ENCODE measurements around the gene APLNR. TPM values are rescaled to one million over a fixed set of nuclear protein-coding genes. Genes with fewer than 3 reads are reported as not detected.
A peak's percentile ranks its signal among the peaks of the same experiment; 100 is the strongest.

APLNR gene
- polyA plus RNA-seq, 2 of the 4 experiments (the other 2 are of a cell fraction), result 0.08 to 0.14 TPM

GRCh38 chr11:57205041-57205641, 31.9 kb downstream of the APLNR start:
- FAIRE-seq (no peak), DNase-seq (ENCODE audit: low read depth in 1 of 2, low spot score in 1 of 2) (peak in 1 of 2 experiments; percentile 20)

GRCh38 chr11:57203882-57204480, 33.1 kb downstream of the APLNR start:
- no peak overlapping the region for H3K27ac ChIP-seq
- ChIA-PET POLR2A (no interaction called here), CTCF (interaction anchor here (1.0 to 2.3 kb wide), 3 partner anchors 16 to 363 kb away, joined by 3 to 9 read pairs (median 5); no protein-coding TSS in a partner anchor)
- no peak overlapping the region for H3K4me3 ChIP-seq
- DNase-seq (ENCODE audit: low read depth in 1 of 2, low spot score in 1 of 2), result no peak
- H3K4me1 ChIP-seq, result no peaks in the 10 kb centered on the region
- no peak overlapping the region for H3K4me2 ChIP-seq
- no peak for ATAC-seq
- TF ChIP-seq NFE2L2 (conservative IDR thresholded peaks at IDR 0.05; ENCODE audit: low read length) (no peak), EHMT2 (IDR thresholded peaks at IDR 0.05; ENCODE audit: low read depth) (no peak), PBX3 (IDR thresholded peaks at IDR 0.05) (no peak), JUN (IDR thresholded peaks at IDR 0.05) (no peak), FOSB (CRISPR knock-in tag; IDR thresholded peaks at IDR 0.05) (no peak), ZNF302 (CRISPR knock-in tag; IDR thresholded peaks at IDR 0.05) (no peak), MAX (IDR thresholded peaks at IDR 0.05) (no peak), TFCP2L1 (CRISPR knock-in tag; IDR thresholded peaks at IDR 0.05) (no peak), SREBF2 (IDR thresholded peaks at IDR 0.05) (no peak)
- 72% methylated on average over 7 of the region's 7 CpGs for WGBS (ENCODE audit: missing lambda C conversion rate)
- no peaks in the 10 kb centered on the region for H3K9me3 ChIP-seq
- no peak for FAIRE-seq

More at GRCh38 chr11:57205041-57205641, 31.9 kb downstream of the APLNR start:
- H3K4me2 ChIP-seq, result no peak overlapping the region
- peak overlapping the region in 1 of 2 experiments; percentile 5; a peak in 3 of 6 replicates for H3K27ac ChIP-seq
- no peaks in the 10 kb centered on the region for H3K9me3 ChIP-seq
- ChIA-PET POLR2A (no interaction called here), CTCF (interaction anchor here (0.8 to 2.3 kb wide), 3 partner anchors 8 to 364 kb away, joined by 3 to 9 read pairs (median 5); no protein-coding TSS in a partner anchor)
- H3K4me3 ChIP-seq, result no peak overlapping the region
- no peaks in the 10 kb centered on the region for H3K4me1 ChIP-seq
- ATAC-seq, result peak in 1 of 2 experiments; percentile 90; a peak in 4 of 6 replicates
- TF ChIP-seq ZSCAN20 (CRISPR knock-in tag; IDR thresholded peaks at IDR 0.05) (no peak), E2F6 (IDR thresholded peaks at IDR 0.05; ENCODE audit: borderline replicate concordance, low read depth) (no peak), TFCP2L1 (CRISPR knock-in tag; IDR thresholded peaks at IDR 0.05) (no peak), FOXS1 (CRISPR knock-in tag; IDR thresholded peaks at IDR 0.05) (no peak), MAZ (IDR thresholded peaks at IDR 0.05; ENCODE audit: borderline replicate concordance, low read depth, low read length) (no peak), TP53 (CRISPR knock-in tag; IDR thresholded peaks at IDR 0.05) (no peak), ZFP36 (IDR thresholded peaks at IDR 0.05; ENCODE audit: borderline replicate concordance, partially characterized antibody) (peak; percentile 32)
- WGBS (ENCODE audit: missing lambda C conversion rate), result 56% methylated on average over 3 of the region's 3 CpGs

- ChIA-PET POLR2A (no interaction called here), CTCF (interaction anchor here (1.0 to 2.3 kb wide), 4 partner anchors 10 to 362 kb away, joined by 3 to 9 read pairs (median 4); no protein-coding TSS in a partner anchor)
- H3K4me1 ChIP-seq, result no peaks in the 10 kb centered on the region
- DNase-seq (ENCODE audit: low read depth in 1 of 2, low spot score in 1 of 2) (no peak), ATAC-seq (no peak), FAIRE-seq (no peak)
- WGBS (ENCODE audit: missing lambda C conversion rate), result 93% methylated on average over 3 of the region's 3 CpGs
- TF ChIP-seq PHF8 (IDR thresholded peaks at IDR 0.05; ENCODE audit: borderline replicate concordance, low read depth) (no peak), JUN (IDR thresholded peaks at IDR 0.05) (no peak), REST (IDR thresholded peaks at IDR 0.05) (no peak), MYC (IDR thresholded peaks at IDR 0.05; ENCODE audit: borderline replicate concordance, low read length) (no peak), USF2 (IDR thresholded peaks at IDR 0.05) (no peak), NPAS2 (CRISPR knock-in tag; IDR thresholded peaks at IDR 0.05; ENCODE audit: borderline replicate concordance) (no peak), CBX2 (IDR thresholded peaks at IDR 0.05; ENCODE audit: borderline replicate concordance, low read depth) (no peak), ZNF302 (CRISPR knock-in tag; IDR thresholded peaks at IDR 0.05) (no peak), MAZ (IDR thresholded peaks at IDR 0.05; ENCODE audit: borderline replicate concordance, low read depth, low read length) (no peak)
- no peak overlapping the region for H3K4me3 ChIP-seq
- H3K9me3 ChIP-seq, result no peaks in the 10 kb centered on the region
- no peak overlapping the region for H3K27ac ChIP-seq
- H3K4me2 ChIP-seq, result no peak overlapping the region
These were observed 33.7 kb downstream of the APLNR start for GRCh38 chr11:57203359-57203758.

All from A549 (cell line).